KG1 (cell line): Measurements from ENCODE around the gene GH1.
"Not testable (repeated sequence)": the region's sequence is repeated elsewhere in the genome, so short reads cannot be mapped to it uniquely, and the experiment has no call there.

Experiments used
- DNase-seq: peaks from one replicate; lab custom pipeline; 2025; lab: John Stamatoyannopoulos, UW

GH1 gene

DNA sequence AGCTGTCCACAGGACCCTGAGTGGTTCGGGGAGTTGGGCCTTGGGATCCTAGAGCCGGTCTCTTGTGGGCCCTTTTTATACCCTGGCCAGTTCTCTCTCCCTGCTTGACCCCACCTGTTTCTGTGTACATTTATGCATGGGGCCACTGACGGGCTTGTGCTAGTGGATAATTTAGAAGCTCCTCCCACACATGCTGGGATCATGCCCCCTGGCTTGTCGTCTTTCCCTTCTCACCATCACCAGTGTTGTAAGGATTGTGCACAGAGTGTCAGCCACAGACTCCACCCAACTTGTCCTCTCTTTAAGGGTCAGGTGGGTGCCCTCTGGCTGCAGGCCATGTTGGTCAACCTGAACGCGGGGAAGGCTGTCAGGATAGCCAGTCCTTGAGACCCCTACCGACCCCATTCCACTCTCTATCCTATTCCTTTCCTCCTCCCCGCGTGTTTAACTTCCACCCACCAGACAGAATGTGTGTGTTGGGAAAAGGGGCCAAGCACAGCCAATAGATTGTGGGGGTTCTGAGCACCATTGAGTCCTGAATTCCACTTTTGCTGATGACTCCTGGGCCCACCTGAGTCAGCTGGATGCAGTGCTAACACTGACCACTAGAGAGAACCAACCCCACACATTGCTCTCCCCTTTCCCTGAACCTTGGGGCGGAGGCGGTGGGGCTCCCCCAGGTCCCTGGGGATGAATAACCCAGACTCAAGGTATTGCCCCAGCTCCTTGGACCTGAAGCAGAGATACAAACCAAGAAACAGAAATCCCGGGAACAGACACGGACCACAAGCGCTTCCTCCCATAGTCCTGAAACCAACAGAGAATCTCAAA, 21.9 kb downstream of the GH1 start, which contains the start of gene CSH1:
Gene CSH1 (minus strand): TSS at position 51 of the 831 bp plus-strand sequence. CDS start 63 bp downstream, outside the sequence.
- not testable (repeated sequence) for DNase-seq

DNA sequence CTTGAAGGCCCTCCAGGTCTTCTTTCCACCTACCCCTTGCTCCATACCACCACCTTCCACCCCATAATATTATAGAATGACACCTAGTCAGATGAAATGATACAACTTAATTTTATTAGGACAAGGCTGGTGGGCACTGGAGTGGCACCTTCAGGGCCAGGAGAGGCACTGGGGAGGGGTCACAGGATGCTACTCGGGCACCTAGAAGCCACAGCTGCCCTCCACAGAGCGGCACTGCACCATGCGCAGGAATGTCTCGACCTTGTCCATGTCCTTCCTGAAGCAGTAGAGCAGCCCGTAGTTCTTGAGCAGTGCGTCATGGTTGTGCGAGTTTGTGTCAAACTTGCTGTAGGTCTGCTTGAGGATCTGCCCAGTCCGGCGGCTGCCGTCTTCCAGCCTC, 23.8 kb downstream of the GH1 start:
- DNase-seq = not testable (repeated sequence)

DNA sequence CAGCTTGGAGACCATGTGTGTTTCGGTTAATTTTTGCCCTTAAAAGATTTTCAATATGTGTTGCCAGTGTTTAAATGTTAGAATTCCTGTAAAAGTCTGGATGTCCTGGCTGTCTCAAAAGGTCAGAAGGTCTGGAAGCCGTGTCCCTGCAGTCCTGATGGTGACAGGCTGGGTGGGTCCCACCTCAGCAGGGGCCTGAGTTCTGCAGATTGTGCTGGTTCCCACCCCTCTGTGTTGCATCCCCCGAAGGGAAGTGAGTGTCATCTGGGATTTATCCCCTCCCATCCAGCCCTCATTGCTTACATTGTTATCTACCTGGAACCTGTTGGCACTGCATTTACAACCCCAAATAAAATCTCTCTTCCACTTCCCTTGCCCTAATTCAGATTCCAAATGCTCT, 24.6 kb downstream of the GH1 start:
- DNase-seq = not testable (repeated sequence)

DNA sequence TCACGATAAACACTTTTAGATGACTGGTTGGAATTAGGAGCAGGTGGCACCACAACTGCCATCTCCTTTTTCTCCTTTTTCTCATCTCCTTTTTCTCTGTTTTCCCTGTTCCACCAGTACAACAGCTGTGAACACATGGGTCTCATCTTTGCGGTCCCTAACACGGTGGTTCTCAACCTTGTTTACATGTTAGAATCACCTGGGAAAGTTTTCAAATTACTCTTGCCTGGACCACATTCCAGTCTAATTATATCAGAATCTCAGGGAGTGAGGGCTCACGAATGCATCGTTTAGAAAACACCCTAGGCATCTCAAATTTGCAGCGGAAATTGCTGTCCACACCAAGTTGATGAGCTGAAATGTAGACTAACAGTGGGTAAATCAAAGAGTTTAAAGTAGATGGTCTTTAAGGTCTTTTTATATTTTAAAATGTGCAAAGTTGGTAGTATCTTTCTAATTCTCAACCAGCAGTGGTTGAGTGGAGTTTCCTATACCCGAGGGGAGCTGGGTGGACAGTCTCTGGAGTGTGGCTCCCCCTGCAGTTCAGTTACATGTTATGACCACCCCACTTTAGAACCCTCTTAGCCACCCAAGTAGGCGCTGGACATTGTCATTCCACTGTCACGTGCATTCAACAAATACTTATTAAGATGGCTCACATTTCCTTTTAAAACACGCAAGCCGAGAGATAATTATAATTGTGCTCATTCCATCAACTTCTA, 26.2 kb downstream of the GH1 start:
- DNase-seq = not testable (repeated sequence)

DNA sequence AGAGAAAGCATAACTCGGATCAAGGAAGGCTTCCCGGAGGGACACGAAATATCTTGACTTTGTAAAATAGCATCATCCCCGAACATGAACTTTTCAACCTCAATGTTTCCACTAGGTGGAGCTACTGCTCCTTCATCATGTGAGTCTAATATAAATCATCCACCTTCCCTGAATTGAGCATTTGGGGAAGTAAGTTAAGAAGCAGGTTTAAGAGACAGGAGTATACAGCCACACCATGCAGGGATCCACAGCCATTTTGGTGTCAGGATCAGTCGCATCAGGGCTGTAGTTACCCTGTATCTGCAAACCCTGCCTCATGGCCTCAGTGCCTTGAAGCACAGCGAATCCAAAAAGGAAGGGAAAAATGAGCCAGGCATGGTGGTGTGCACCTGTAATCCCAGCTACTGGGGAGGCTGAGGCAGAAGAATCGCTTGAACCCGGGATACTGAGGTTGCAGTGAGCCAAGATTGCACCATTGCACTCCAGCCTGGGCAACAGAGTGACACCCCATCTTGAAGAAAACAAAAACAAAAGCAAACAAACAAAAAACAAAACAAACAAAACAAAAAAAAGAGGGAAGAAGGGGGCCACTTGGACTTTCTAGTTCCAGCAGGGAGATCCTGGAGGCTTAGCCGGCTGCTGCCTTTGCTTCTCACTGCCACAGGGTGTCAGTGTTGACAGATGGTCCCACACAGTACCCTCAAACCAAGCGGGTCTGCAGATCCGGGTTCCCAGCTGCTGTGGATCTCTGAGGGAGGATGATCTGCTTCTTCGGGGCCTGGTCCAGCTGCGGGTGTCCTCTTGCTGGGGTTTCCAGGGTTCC, 29.4 kb downstream of the GH1 start:
- peak; percentile 58 for DNase-seq

DNA sequence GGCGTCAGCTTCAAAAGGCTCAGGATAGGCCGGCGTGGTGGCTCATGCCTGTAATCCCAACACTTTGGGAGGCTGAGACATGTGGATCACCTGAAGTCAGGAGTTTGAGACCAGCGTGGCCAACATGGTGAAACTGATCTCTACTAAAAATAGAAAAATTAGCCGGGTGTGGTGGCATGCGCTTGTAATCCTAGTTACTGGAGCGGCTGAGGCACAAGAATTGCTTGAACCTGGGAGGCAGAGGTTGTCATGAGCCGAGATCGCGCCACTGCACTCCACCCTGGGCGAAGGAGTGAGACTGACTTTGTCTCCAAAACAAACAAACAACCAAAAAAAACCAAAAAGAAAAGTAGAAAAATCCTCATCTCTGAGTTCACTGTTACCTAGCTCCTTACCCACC, 33.5 kb downstream of the GH1 start:
- not testable (repeated sequence) for DNase-seq

DNA sequence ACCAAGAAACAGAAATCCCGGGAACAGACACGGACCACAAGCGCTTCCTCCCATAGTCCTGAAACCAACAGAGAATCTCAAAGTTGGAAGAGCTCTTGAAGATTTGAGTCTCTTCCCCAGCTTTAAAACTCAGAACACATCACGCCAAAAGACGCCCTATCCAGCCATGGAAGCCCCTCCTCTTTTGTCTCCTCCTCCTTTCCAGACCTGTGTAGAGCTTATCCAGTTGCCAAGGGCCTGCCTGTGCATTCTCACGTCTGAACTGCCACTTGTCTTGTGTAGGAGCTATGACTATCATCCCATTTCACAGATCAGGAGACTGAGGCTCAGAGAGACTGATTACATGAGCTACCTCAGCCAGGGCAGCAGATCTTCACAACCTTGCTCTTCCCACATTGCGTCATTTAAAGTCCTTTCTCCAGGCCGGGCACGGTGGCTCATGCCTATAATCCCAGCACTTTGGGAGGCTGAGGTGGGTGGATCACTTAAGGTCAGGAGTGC, 36.0 kb downstream of the GH1 start:
- not testable (repeated sequence) for DNase-seq

DNA sequence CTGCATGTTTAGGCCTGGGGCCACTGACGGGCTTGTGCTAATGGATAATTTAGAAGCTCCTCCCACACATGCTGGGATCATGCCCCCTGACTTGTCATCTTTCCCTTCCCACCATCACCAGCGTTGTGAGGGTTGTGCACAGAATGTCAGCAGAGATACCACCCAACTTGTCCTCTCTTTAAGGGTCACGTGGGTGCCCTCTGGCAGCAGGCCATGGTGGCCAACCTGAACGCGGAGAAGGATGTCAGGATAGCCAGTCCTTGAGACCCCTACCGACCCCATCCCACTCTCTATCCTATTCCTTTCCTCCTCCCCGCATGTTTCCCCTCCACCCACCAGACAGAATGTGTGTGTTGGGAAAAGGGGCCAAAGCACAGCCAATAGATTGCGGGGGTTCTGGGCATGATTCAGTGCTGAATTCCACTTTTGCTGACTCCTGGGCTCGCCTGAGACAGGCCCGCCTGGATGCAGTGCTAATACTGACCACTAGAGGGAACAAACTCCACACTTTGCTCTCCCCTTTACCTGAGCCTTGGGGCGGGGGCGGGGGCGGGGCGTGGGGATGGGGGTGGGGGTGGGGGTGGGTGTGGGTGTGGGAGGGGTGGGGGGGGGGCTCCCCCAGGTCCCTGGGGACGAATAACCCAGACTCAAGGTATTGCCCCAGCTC, 36.6 kb downstream of the GH1 start, which contains the start of gene GH2:
Gene GH2 (minus strand): TSS at position 10 of the 667 bp plus-strand sequence. CDS start 143 bp downstream, outside the sequence.
- DNase-seq = peak; percentile 2

DNA sequence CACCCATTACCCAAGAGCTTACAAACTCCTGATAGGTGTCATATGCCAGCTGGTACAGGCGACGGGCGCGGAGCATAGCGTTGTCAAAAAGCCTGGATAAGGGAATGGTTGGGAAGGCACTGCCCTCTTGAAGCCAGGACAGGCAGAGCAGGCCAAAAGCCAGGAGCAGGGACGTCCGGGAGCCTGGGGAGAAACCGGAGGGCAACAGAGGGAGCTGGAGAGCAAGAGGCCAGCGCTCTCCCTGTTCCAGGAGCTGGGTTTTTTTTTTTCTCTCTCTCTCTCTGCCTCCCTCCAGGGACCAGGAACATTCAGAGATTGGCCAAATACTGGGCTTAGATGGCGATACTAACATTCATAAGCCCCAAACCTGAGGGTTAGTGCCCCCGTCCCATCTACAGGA, 37.3 kb downstream of the GH1 start:
- not testable (repeated sequence) for DNase-seq

DNA sequence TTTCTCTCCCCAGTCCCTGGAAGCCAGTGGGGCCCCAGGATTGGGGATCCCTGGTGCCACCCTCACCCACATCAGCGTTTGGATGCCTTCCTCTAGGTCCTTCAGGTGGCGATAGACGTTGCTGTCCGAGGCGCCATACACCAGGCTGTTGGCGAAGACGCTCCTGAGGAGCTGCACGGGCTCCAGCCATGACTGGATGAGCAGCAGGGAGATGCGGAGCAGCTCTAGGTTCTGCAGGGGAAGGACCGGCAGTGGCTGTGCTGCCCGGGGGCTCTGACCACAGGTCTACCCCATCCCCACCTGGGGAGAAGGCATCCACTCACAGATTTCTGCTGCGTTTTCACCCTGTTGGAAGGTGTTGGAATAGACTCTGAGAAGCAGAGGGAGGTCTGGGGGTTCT, 37.9 kb downstream of the GH1 start:
- no peak for DNase-seq

DNA sequence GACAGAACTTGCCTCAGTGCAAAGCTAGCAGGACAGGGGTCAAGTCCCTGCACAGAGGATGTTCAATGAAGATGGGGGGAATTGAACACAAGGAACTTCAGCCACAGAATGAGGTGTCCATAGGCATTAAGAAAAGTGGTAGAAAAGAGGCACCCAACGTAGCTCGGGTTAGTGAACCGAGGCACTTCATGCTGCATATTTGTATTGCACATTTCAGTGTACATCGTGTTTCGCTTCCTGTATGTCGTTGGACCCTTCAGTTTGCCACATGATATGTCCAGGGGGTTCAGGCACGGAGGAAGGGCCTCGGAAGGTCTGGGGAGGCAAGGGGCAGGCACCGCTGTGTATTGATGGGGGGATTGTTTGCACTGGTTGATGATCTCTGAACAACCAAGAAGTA, 40.2 kb downstream of the GH1 start:
- not testable (repeated sequence) for DNase-seq

DNA sequence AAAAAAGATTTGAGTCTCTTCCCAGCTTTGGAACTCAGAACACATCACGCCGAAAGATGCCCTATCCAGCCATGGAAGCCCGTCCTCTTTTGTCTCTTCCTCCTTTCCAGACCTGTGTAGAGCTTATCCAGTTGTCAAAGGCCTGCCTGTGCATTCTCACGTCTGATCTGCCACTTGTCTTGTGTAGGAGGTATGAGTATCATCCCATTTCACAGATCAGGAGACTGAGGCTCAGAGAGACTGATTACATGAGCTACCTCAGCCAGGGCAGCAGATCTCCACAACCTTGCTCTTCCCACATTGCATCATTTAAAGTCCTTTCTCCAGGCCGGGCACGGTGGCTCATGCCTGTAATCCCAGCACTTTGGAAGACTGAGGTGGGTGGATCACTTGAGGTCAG, 43.9 kb downstream of the GH1 start:
- not testable (repeated sequence) for DNase-seq

DNA sequence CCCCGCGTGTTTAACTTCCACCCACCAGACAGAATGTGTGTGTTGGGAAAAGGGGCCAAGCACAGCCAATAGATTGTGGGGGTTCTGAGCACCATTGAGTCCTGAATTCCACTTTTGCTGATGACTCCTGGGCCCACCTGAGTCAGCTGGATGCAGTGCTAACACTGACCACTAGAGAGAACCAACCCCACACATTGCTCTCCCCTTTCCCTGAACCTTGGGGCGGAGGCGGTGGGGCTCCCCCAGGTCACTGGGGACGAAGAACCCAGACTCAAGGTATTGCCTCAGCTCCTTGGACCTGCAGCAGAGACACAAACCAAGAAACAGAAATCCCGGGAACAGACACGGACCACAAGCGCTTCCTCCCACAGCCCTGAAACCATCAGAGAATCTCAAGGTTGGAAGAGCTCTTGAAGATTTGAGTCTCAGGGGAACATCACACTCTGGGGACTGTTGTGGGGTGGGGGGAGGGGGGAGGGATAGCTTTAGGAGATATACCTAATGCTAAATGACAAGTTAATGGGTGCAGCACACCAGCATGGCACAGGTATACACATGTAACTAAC, 44.5 kb downstream of the GH1 start:
- DNase-seq = not testable (repeated sequence)

DNA sequence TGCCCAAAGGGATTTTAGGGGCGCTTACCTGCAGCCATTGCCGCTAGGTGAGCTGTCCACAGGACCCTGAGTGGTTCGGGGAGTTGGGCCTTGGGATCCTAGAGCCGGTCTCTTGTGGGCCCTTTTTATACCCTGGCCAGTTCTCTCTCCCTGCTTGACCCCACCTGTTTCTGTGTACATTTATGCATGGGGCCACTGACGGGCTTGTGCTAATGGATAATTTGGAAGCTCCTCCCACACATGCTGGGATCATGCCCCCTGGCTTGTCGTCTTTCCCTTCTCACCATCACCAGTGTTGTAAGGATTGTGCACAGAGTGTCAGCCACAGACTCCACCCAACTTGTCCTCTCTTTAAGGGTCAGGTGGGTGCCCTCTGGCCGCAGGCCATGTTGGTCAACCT, 45.1 kb downstream of the GH1 start, which contains the start of gene CSH2:
Gene CSH2 (minus strand): TSS at position 101 of the 400 bp plus-strand sequence. CDS start 63 bp downstream, at position 38.
- DNase-seq = not testable (repeated sequence)

DNA sequence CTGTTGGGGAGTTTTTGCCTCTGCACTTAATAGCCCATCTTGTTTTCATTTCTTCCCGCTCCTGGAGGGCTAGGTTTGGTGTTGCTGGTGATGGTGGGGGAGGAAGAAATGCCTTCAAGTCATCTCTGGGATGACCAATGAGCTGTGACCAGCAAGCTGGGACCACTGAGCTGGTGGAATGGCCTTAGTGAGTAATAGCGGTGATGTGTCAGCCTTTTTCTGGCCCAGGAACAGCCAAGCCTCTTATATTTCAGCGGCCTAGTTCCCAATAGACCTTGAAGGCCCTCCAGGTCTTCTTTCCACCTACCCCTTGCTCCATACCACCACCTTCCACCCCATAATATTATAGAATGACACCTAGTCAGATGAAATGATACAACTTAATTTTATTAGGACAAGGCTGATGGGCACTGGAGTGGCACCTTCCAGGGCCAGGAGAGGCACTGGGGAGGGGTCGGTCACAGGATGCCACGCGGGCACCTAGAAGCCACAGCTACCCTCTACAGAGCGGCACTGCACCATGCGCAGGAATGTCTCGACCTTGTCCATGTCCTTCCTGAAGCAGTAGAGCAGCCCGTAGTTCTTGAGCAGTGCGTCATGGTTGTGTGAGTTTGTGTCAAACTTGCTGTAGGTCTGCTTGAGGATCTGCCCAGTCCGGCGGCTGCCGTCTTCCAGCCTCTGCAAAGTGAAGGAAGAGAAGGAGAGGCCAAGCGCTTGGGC, 46.8 kb downstream of the GH1 start:
- DNase-seq = not testable (repeated sequence)

DNA sequence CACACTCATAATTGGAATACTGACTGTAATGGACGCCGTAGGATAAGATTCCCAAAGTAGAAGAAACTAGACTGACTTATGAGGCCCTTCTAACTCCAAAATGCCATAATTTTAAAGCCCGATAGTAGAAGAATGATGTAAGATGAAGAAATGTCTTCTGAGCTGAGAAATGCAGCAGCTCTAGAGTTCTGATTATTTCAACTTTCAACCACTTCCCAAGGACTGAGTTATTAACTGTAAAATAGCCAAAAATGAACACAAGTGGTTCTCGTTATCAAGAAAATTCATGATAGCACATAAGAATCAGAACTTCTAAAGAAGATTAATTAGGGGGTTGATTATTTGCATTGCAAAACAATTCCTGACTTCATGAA, 48.4 kb downstream of the GH1 start:
- not testable (repeated sequence) for DNase-seq

DNA sequence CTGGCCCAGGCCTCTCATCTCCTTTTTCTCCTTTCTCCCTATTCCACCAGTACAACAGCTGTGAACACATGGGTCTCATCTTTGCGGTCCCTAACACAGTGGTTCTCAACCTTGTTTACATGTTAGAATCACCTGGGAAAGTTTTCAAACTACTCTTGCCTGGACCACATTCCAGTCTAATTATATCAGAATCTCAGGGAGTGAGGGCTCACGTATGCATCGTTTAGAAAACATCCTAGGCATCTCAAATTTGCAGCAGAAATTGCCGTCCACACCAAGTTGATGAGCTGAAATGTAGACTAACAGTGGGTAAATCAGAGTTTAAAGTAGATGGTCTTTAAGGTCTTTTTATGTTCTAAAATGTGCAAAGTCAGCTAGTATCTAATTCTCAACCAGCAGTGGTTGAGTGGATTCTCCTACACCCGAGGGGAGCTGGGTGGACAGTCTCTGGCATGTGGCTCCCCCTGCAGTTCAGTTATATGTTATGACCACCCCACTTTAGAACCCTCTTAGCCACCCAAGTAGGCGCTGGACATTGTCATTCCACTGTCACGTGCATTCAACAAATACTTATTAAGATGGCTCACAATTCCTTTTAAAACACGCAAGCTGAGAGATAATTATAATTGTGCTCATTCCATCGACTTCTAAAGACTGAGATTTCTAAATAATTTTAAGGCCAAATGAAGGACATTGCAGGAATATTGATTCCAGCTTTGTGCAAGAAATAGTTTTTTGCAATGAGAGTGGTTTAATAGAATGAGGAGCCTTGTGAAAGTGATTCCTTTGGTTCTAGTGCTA, 48.9 kb downstream of the GH1 start:
- DNase-seq = not testable (repeated sequence)
